Measurements from ENCODE around the gene SLC4A7.
"Not testable (repeated sequence)": the region's sequence is repeated elsewhere in the genome, so short reads cannot be mapped to it uniquely, and the experiment has no call there.

The SLC4A7 gene

GRCh38 chr3:27340534-27340933 is 143.7 kb downstream of the SLC4A7 start:
- Mint-ChIP-seq H3K9me3 (peaks cover 0 to 18% of the 10 kb centered on the region in 2 donors), H3K4me3 (no peak overlapping the region), H3K27ac (no peak overlapping the region), H3K4me1 (no peaks in the 10 kb centered on the region), H3K27me3 (no peaks in the 10 kb centered on the region)
- no peak for DNase-seq
- no peak for ATAC-seq

DNA sequence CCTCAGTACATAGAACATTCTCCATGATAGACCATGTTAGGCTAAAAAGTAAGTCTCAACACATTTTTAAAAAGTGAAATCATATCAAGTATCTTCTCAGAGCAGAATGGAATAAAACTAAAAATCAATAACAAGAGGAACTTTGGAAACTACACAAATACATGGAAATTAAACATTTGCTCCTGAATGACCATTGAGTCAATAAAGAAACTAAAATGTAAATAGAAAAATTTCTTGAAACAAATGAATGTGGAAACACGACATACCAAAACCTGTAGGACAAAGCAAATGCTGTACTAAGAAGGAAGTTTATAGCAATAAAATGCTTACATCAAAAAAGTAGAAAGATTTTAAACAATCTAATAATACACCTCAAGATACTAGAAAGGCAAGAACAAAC is 148.6 kb downstream of the SLC4A7 start:
- no peaks in the 10 kb centered on the region for H3K27me3 Mint-ChIP-seq
- H3K9me3 Mint-ChIP-seq = peaks cover 4 to 18% of the 10 kb centered on the region in 2 donors
- ATAC-seq = no peak
- no peaks in the 10 kb centered on the region for H3K4me1 Mint-ChIP-seq
- H3K4me3 Mint-ChIP-seq = no peak overlapping the region
- no peak for DNase-seq
- H3K27ac Mint-ChIP-seq = no peak overlapping the region

- DNase-seq = no peak
- no peaks in the 10 kb centered on the region for H3K27me3 Mint-ChIP-seq
- ATAC-seq = no peak
- no peaks in the 10 kb centered on the region for H3K4me1 Mint-ChIP-seq
- no peak overlapping the region for H3K27ac Mint-ChIP-seq
- no peak overlapping the region for H3K4me3 Mint-ChIP-seq
- H3K9me3 Mint-ChIP-seq = peaks cover 4 to 20% of the 10 kb centered on the region in 2 donors
These were observed 150.3 kb downstream of the SLC4A7 start for GRCh38 chr3:27333843-27334242.

GRCh38 chr3:27328982-27329762 is 155.0 kb downstream of the SLC4A7 start:
- H3K4me3 Mint-ChIP-seq, H3K27me3 Mint-ChIP-seq, DNase-seq, H3K27ac Mint-ChIP-seq, H3K4me1 Mint-ChIP-seq, ATAC-seq: not testable (repeated sequence)
- H3K9me3 Mint-ChIP-seq = peaks cover 9 to 11% of the 10 kb centered on the region in 2 donors

- Mint-ChIP-seq H3K27me3 (no peaks in the 10 kb centered on the region), H3K9me3 (peaks cover 5 to 11% of the 10 kb centered on the region in 2 donors), H3K27ac (no peak overlapping the region), H3K4me1 (no peaks in the 10 kb centered on the region), H3K4me3 (no peak overlapping the region)
- no peak for DNase-seq
- no peak for ATAC-seq
These were observed 157.3 kb downstream of the SLC4A7 start for GRCh38 chr3:27326629-27327545.

DNA sequence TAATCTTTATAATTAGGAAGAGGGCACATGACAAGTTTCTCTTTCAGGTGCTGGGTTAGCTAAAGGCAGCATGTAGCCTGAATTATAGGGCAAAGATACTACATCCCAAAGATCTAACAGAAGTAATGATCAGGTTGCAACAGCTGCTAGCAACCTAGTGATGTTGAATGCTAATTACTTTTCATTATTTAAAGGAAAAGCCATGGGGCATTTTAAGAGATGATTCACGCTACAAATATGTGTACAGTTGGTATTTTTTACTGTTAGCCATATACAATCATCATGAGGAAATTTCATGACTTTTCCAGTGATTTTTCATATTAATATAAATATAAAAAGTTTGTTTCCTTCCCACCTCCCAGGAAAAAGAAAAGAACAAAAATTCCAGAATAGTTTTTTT is 158.0 kb downstream of the SLC4A7 start:
- H3K4me1 Mint-ChIP-seq = no peaks in the 10 kb centered on the region
- no peak for DNase-seq
- no peak overlapping the region for H3K27ac Mint-ChIP-seq
- H3K27me3 Mint-ChIP-seq = no peaks in the 10 kb centered on the region
- no peak overlapping the region for H3K4me3 Mint-ChIP-seq
- ATAC-seq = no peak
- H3K9me3 Mint-ChIP-seq = peaks cover 5 to 11% of the 10 kb centered on the region in 2 donors

DNA sequence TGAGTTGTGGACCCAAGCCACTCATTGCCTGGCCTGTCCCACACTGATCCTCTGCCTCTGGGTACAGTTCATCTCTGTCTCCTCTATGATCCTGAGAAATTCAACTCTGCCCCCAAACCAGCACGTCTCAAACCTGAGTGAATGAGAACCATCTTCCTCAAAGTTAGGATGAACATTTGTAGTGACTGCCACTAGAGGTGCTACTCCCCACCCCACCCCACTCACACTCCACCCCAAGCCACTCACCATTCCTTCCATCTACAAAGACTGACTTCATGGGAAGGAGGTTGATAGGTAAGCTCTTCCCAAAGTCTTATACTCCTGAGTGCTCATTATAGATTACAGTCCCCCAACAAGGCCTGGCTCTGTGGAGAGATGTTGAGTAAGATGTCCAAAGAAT is 158.8 kb downstream of the SLC4A7 start:
- Mint-ChIP-seq H3K4me1 (no peaks in the 10 kb centered on the region), H3K4me3 (no peak overlapping the region), H3K27ac (no peak overlapping the region), H3K27me3 (no peaks in the 10 kb centered on the region), H3K9me3 (peaks cover 5 to 11% of the 10 kb centered on the region in 2 donors)
- DNase-seq (no peak), ATAC-seq (no peak)

GRCh38 chr3:27324686-27325085 is 159.5 kb downstream of the SLC4A7 start:
- Mint-ChIP-seq H3K27me3 (no peaks in the 10 kb centered on the region), H3K27ac (no peak overlapping the region), H3K4me3 (no peak overlapping the region), H3K4me1 (no peaks in the 10 kb centered on the region), H3K9me3 (peaks cover 5 to 11% of the 10 kb centered on the region in 2 donors)
- no peak for ATAC-seq
- no peak for DNase-seq

DNA sequence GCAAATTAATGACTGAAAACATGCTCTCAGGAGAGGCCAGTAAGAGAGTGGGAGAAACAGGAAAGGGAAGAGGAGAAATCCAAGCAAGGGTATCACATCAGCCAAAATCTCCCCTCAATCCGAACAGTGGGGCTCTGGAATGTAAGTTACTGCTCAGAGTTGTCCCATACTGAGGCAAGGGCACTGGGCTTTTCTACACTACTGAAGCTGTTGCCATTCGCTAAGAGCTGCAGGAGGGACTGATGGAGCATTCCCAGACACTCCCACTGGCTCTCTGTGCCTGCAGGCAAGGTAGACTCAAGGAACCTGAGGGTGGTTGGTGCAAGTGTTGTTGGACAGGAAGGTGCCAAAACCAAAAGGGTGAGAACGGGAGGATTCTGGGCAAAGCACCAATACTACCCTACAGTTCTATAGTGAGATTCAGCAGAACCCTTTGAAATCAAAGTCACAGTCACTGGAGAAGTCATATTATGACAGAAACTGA is 161.1 kb downstream of the SLC4A7 start:
- Mint-ChIP-seq H3K27ac (no peak overlapping the region), H3K4me3 (no peak overlapping the region), H3K27me3 (no peaks in the 10 kb centered on the region), H3K4me1 (no peaks in the 10 kb centered on the region), H3K9me3 (peaks cover under 1 to 2% of the 10 kb centered on the region in 2 donors)
- no peak for DNase-seq
- no peak for ATAC-seq
